Mammary epithelial cell (primary cell): ENCODE data around the gene FAXC.

Source experiments
- CTCF ChIP-seq, 2 donors: IDR thresholded peaks in 1 of 2; conservative IDR thresholded peaks in 1 of 2; 2 replicates each; pipeline ENCODE4 v1.5.1; 2011 to 2012; ENCODE audit warnings: inconsistent platforms in 2 of 2, low read length in 2 of 2, mild to moderate bottlenecking in 2 of 2, control low read depth in 1 of 2, low read depth in 1 of 2; ENCODE audit not compliant: insufficient read depth in 1 of 2; ENCODE audit errors: extremely low read depth in 1 of 2
- EZH2 ChIP-seq: IDR thresholded peaks from 2 replicates; pipeline ENCODE4 v1.6.1; 2012; ENCODE audit warnings: low read length, inconsistent platforms, borderline replicate concordance

- TF ChIP-seq CTCF (conservative IDR thresholded peaks at IDR 0.05 in 1 of 2, IDR thresholded peaks at IDR 0.05 in 1 of 2; ENCODE audit: extremely low read depth in 1 of 2, insufficient read depth in 1 of 2, low read depth in 1 of 2, low read length in 2 of 2) (no peak), EZH2 (no peak)
These were observed 102.9 kb downstream of the FAXC start for GRCh38 chr6:99246602-99247001.
